ENCODE results near the gene BGLAP. TPM values are rescaled to one million over a fixed set of nuclear protein-coding genes. Genes with fewer than 3 reads are reported as not detected.

BGLAP gene
- total RNA-seq, 1 experiment from 2014 or later: 0.67 TPM

DNA sequence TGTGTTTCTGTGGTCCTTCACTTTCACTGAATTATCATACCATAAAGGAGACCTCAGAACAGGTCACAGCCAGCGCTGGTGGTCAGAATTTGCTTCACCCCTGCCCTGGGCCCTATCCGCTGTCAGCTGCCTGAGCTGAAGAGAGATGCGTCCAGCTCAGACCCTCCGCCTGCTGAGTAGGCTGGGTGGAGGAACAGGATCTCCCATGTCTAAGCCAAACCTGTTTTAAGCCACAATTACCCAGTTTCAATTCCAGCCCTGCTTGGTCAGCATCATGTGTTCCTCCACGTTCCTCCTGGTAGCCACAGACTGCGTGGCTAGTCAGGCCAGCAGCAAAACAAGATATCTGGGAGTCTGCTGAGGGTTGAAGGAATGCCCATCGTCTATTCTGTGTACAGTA, 13.5 kb upstream of the BGLAP start:
- POLR2A ChIA-PET: no interaction called here
- in situ Hi-C loops (cut with HindIII; ENCODE audit: low pct_unique_long_range_greater_than_20kb, low sequenced_read_pairs): no loop called here
- no peak for ATAC-seq

DNA sequence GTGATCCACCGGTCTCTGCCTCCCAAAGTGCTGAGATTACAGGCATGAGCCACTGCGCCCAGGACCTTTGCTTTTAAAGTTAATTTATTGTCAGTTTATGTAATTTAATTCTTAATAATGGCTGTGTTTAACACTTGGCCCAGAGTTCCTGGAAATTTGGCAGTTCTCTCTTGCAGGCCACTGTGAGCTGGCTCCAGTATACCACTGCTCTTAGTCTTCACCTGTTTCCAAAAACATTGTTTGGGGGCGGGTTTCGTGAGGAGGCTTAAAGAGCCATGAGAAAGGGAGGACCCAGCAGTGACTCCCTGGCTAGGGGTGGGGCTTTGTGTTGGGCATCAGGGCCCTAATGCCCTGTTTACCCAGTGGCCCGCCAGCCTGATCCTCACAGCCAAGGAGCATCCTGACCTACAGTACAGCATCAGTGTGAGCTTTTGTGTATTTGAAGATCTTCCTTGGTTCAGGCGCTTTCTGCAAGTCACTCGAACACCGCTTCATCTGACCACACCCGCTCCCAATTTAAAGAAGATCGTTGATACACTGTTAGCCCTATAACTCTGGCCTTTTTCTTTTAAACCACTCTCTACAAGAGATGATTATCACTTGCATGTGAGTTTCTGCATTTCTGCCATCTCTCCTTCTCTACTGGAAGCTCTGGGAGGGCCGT, 12.0 kb upstream of the BGLAP start:
- H3K4me1 ChIP-seq (ENCODE audit: control insufficient read depth, insufficient read depth, low read length): peaks cover 6% of the 10 kb centered on the region; the same call in 1 of the 2 replicates
- no peaks in the 10 kb centered on the region for H3K36me3 ChIP-seq (ENCODE audit: control insufficient read depth, insufficient read depth, low read length)
- no peak for TF ChIP-seq SIN3A (IDR thresholded peaks at IDR 0.05; ENCODE audit: borderline replicate concordance, insufficient read depth, low read depth, low read length)
- no peak for TF ChIP-seq POLR2AphosphoS5 (IDR thresholded peaks at IDR 0.05; ENCODE audit: low read depth, low read length)
- TF ChIP-seq, protein P1, sequence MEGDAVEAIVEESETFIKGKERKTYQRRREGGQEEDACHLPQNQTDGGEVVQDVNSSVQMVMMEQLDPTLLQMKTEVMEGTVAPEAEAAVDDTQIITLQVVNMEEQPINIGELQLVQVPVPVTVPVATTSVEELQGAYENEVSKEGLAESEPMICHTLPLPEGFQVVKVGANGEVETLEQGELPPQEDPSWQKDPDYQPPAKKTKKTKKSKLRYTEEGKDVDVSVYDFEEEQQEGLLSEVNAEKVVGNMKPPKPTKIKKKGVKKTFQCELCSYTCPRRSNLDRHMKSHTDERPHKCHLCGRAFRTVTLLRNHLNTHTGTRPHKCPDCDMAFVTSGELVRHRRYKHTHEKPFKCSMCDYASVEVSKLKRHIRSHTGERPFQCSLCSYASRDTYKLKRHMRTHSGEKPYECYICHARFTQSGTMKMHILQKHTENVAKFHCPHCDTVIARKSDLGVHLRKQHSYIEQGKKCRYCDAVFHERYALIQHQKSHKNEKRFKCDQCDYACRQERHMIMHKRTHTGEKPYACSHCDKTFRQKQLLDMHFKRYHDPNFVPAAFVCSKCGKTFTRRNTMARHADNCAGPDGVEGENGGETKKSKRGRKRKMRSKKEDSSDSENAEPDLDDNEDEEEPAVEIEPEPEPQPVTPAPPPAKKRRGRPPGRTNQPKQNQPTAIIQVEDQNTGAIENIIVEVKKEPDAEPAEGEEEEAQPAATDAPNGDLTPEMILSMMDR (IDR thresholded peaks at IDR 0.05): no peak
- no peak for TF ChIP-seq TCF7L2 (IDR thresholded peaks at IDR 0.05; ENCODE audit: low read depth, low read length)
- TF ChIP-seq, protein P2, sequence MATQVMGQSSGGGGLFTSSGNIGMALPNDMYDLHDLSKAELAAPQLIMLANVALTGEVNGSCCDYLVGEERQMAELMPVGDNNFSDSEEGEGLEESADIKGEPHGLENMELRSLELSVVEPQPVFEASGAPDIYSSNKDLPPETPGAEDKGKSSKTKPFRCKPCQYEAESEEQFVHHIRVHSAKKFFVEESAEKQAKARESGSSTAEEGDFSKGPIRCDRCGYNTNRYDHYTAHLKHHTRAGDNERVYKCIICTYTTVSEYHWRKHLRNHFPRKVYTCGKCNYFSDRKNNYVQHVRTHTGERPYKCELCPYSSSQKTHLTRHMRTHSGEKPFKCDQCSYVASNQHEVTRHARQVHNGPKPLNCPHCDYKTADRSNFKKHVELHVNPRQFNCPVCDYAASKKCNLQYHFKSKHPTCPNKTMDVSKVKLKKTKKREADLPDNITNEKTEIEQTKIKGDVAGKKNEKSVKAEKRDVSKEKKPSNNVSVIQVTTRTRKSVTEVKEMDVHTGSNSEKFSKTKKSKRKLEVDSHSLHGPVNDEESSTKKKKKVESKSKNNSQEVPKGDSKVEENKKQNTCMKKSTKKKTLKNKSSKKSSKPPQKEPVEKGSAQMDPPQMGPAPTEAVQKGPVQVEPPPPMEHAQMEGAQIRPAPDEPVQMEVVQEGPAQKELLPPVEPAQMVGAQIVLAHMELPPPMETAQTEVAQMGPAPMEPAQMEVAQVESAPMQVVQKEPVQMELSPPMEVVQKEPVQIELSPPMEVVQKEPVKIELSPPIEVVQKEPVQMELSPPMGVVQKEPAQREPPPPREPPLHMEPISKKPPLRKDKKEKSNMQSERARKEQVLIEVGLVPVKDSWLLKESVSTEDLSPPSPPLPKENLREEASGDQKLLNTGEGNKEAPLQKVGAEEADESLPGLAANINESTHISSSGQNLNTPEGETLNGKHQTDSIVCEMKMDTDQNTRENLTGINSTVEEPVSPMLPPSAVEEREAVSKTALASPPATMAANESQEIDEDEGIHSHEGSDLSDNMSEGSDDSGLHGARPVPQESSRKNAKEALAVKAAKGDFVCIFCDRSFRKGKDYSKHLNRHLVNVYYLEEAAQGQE (IDR thresholded peaks at IDR 0.05; ENCODE audit: insufficient read depth in 1 of 2, low read depth in 2 of 2, low read length in 1 of 2): no peak
- no peak overlapping the region for H3K27ac ChIP-seq (ENCODE audit: low read length)
- no peak overlapping the region for H3K4me3 ChIP-seq (ENCODE audit: low read depth in 2 of 2, low read length in 2 of 2)
- CTCF ChIA-PET: no interaction called here
- no TSS peak for BruUV-seq (replicated peaks)
- no peaks in the 10 kb centered on the region for H3K27me3 ChIP-seq (ENCODE audit: control insufficient read depth, insufficient read depth, low read length)
- intact Hi-C loops (cut with micrococcal nuclease; ENCODE audit: unreplicated experiment): loop anchor here (5.0 kb wide), 1 partner anchor 227 kb away; no protein-coding TSS in a partner anchor
- in situ Hi-C loops (cut with HindIII; ENCODE audit: low pct_unique_long_range_greater_than_20kb, low sequenced_read_pairs): no loop called here
- DNase-seq (ENCODE audit: low read depth, low spot score) (no peak), ATAC-seq (no peak)
- no peaks in the 10 kb centered on the region for H3K9me3 ChIP-seq (ENCODE audit: control insufficient read depth, insufficient read depth, low read depth, low read length)
- POLR2A ChIA-PET: no interaction called here

More for the DNA sequence above, 13.5 kb upstream of the BGLAP start:
- no peaks in the 10 kb centered on the region for H3K27me3 ChIP-seq (ENCODE audit: control insufficient read depth, insufficient read depth, low read length)
- H3K9me3 ChIP-seq (ENCODE audit: control insufficient read depth, insufficient read depth, low read depth, low read length): no peaks in the 10 kb centered on the region
- H3K27ac ChIP-seq (ENCODE audit: low read length): no peak overlapping the region
- peaks cover 6% of the 10 kb centered on the region; the same call in 1 of the 2 replicates for H3K4me1 ChIP-seq (ENCODE audit: control insufficient read depth, insufficient read depth, low read length)
- CTCF ChIA-PET: interaction anchor here (0.7 kb wide), 1 partner anchor 132 kb away, joined by 6 read pairs; no protein-coding TSS in a partner anchor
- TF ChIP-seq POLR2AphosphoS5 (IDR thresholded peaks at IDR 0.05; ENCODE audit: low read depth, low read length): no peak
- TF ChIP-seq, protein P2 (IDR thresholded peaks at IDR 0.05; ENCODE audit: insufficient read depth in 1 of 2, low read depth in 2 of 2, low read length in 1 of 2): no peak
- TF ChIP-seq TCF7L2 (IDR thresholded peaks at IDR 0.05; ENCODE audit: low read depth, low read length): no peak
- TF ChIP-seq, protein P1 (IDR thresholded peaks at IDR 0.05): no peak
- TF ChIP-seq SIN3A (IDR thresholded peaks at IDR 0.05; ENCODE audit: borderline replicate concordance, insufficient read depth, low read depth, low read length): no peak
- BruUV-seq (replicated peaks): no TSS peak
- no peak for DNase-seq (ENCODE audit: low read depth, low spot score)
- intact Hi-C loops (cut with micrococcal nuclease; ENCODE audit: unreplicated experiment): loop anchor here (5.0 kb wide), 1 partner anchor 229 kb away; no protein-coding TSS in a partner anchor
- no peak overlapping the region for H3K4me3 ChIP-seq (ENCODE audit: low read depth in 2 of 2, low read length in 2 of 2)
- peaks cover 2% of the 10 kb centered on the region; the same call in 1 of the 2 replicates for H3K36me3 ChIP-seq (ENCODE audit: control insufficient read depth, insufficient read depth, low read length)

All from Panc1 (cell line).